HepG2 (cell line): ENCODE data around the gene SLC8A2. TPM values are rescaled to one million over a fixed set of nuclear protein-coding genes. Genes with fewer than 3 reads are reported as not detected.

Experiments
- ERF ChIP-seq: IDR thresholded peaks from 2 replicates; pipeline ENCODE4 v1.6.1; 2018; ENCODE audit warnings: missing biosample characterization, missing genetic modification reagents
- HHEX ChIP-seq: IDR thresholded peaks from 2 replicates; pipeline ENCODE4 v1.6.1; 2016; ENCODE audit warnings: control low read depth
- MBD4 ChIP-seq: IDR thresholded peaks from 2 replicates; pipeline ENCODE4 v1.6.1; 2012; ENCODE audit warnings: low read length, inconsistent platforms, borderline replicate concordance
- NFE2 ChIP-seq: sonication (generic); formaldehyde crosslinking; IDR thresholded peaks from 2 replicates; pipeline ENCODE4 v1.4.0; 2020; ENCODE audit warnings: missing genetic modification reagents
- PITX1 ChIP-seq: sonication (generic); formaldehyde crosslinking; IDR thresholded peaks from 2 replicates; pipeline ENCODE4 v1.5.1; 2020; ENCODE audit warnings: mild to moderate bottlenecking, missing genetic modification reagents
- PTBP1 ChIP-seq: fragments of 200-400 bp; formaldehyde crosslinking; IDR thresholded peaks from 2 replicates; pipeline ENCODE4 v1.6.1; 2018; ENCODE audit warnings: low read length, low read depth; ENCODE audit not compliant: poor library complexity, severe bottlenecking
- RAD21 ChIP-seq: fragments of 450-650 bp; formaldehyde crosslinking; IDR thresholded peaks from 2 replicates; pipeline ENCODE4 v1.5.0; 2020; ENCODE audit warnings: mild to moderate bottlenecking
- RARG ChIP-seq: sonication (generic); formaldehyde crosslinking; IDR thresholded peaks from 2 replicates; pipeline ENCODE4 v1.4.0; 2020; ENCODE audit warnings: low read depth, mild to moderate bottlenecking, missing genetic modification reagents
- TOE1 ChIP-seq: sonication (generic); formaldehyde crosslinking; IDR thresholded peaks from 2 replicates; pipeline ENCODE4 v1.4.0; 2020; ENCODE audit warnings: mild to moderate bottlenecking, missing genetic modification reagents
- WIZ ChIP-seq: sonication (generic); formaldehyde crosslinking; IDR thresholded peaks from 2 replicates; pipeline ENCODE4 v1.5.1; 2020; ENCODE audit warnings: mild to moderate bottlenecking, missing genetic modification reagents
- ZC3H4 ChIP-seq: sonication (generic); formaldehyde crosslinking; IDR thresholded peaks from 2 replicates; pipeline ENCODE4 v1.4.0; 2020; ENCODE audit warnings: missing genetic modification reagents, borderline replicate concordance
- ZKSCAN5 ChIP-seq: sonication (generic); formaldehyde crosslinking; IDR thresholded peaks from 2 replicates; pipeline ENCODE4 v1.5.1; 2020; ENCODE audit warnings: mild to moderate bottlenecking, missing genetic modification reagents
- ZKSCAN8 ChIP-seq: IDR thresholded peaks from 2 replicates; pipeline ENCODE4 v1.6.1; 2016; ENCODE audit warnings: borderline replicate concordance, missing genetic modification reagents, missing compliant biosample characterization
- ZNF34 ChIP-seq: sonication (generic); formaldehyde crosslinking; IDR thresholded peaks from 2 replicates; pipeline ENCODE4 v1.4.0; 2020; ENCODE audit warnings: mild to moderate bottlenecking, missing genetic modification reagents, borderline replicate concordance
- ZNF710 ChIP-seq: sonication (generic); formaldehyde crosslinking; IDR thresholded peaks from 2 replicates; pipeline ENCODE4 v1.5.0; 2020; ENCODE audit warnings: mild to moderate bottlenecking, missing genetic modification reagents, borderline replicate concordance
- ZNF83 ChIP-seq: sonication (generic); formaldehyde crosslinking; IDR thresholded peaks from 2 replicates; pipeline ENCODE4 v1.4.0; 2020; ENCODE audit warnings: missing genetic modification reagents, mild to moderate bottlenecking, borderline replicate concordance
- ZSCAN9 ChIP-seq: IDR thresholded peaks from 2 replicates; pipeline ENCODE4 v1.6.1; 2016; ENCODE audit warnings: borderline replicate concordance
- polyA plus RNA-seq, 8 experiments: library from polyadenylated mRNA; depleted of rRNA in 3 of 8; stranded (reverse) in 7 of 8; unstranded in 1 of 8; fragments of >200 nt; fragmentation: Illumina TruSeq in 4 of 8; extraction: Trizol in 4 of 8; gene quantifications; 2 replicates each; pipeline versions ENCODE4 v1.2.1 to v1.2.3, GENCODE V29; 2011 to 2016; ENCODE audit warnings: low read depth in 4 of 8, missing spikeins in 1 of 8, mixed read lengths in 1 of 8; ENCODE audit not compliant: insufficient read depth in 1 of 8
- total RNA-seq, 5 experiments: library from RNA; depleted of rRNA; stranded (reverse); fragments of >200 nt; fragmentation: Illumina TruSeq; extraction: Trizol; gene quantifications; 2 replicates each; pipeline ENCODE4 v1.2.3, GENCODE V29; 2016; ENCODE audit warnings: low read depth in 1 of 5
- TF ChIP-seq, protein P1 (sequence below): sonication (generic); formaldehyde crosslinking; IDR thresholded peaks from 2 replicates; pipeline ENCODE4 v1.9.0; 2021; ENCODE audit warnings: missing genetic modification reagents, borderline replicate concordance
- TF ChIP-seq, protein P2 (sequence below): sonication (generic); formaldehyde crosslinking; IDR thresholded peaks from 2 replicates; pipeline ENCODE4 v1.9.0; 2021; ENCODE audit warnings: mild to moderate bottlenecking, missing genetic modification reagents

The SLC8A2 gene
- total and polyA plus RNA-seq, 2 of the 13 experiments (the other 11 are each of a cell fraction or from before 2014, with no cell fraction given) = 0.02 TPM; not detected in 1

DNA sequence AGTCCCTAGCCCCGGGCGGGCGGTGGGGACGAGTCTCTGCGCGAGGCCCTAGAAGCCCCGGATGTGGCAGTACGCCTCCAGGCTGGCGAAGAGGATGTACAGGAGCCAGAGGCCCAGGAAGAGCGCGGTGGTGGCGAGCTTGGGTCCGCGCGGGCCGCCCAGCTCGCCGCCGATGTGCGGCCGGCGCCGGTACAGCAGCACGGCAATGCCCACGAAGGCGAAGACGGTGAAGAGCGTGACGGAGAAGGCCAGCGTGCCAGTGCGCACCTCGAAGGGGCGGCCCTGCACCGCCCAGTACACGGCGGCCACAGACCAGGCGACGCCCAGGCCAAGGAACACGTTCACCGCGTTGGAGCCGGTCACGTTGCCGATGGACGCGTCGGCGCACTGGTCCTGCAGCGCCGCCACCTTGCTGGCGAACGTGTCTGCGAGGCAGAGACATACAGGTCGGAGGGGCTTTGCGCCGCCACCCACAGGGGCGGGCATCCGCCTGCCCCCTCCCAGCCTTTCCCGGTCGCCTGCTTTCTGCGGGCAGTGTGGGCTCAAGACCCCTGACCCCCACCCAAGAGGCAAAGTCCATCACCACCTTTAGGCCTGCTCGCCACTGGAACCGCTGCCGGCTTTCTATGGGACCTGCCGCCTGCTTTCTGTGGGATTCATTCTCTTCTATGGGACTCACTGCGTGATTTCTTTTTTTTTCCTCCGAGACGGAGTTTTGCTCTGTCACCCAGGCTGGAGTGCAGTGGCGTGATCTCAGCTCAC, 41.5 kb downstream of the SLC8A2 start (continued):
- TF ChIP-seq ZNF710 (CRISPR knock-in tag) = no peak
- no peak for TF ChIP-seq MBD4
- no peak for TF ChIP-seq HHEX (CRISPR knock-in tag)
- TF ChIP-seq ZNF83 (CRISPR knock-in tag) = peak; percentile 86; the same call in 1 of the 2 replicates
- 0 out of 2 replicates have a peak, but pooled peaks have one; percentile 38 for TF ChIP-seq PITX1
- TF ChIP-seq, protein P1, sequence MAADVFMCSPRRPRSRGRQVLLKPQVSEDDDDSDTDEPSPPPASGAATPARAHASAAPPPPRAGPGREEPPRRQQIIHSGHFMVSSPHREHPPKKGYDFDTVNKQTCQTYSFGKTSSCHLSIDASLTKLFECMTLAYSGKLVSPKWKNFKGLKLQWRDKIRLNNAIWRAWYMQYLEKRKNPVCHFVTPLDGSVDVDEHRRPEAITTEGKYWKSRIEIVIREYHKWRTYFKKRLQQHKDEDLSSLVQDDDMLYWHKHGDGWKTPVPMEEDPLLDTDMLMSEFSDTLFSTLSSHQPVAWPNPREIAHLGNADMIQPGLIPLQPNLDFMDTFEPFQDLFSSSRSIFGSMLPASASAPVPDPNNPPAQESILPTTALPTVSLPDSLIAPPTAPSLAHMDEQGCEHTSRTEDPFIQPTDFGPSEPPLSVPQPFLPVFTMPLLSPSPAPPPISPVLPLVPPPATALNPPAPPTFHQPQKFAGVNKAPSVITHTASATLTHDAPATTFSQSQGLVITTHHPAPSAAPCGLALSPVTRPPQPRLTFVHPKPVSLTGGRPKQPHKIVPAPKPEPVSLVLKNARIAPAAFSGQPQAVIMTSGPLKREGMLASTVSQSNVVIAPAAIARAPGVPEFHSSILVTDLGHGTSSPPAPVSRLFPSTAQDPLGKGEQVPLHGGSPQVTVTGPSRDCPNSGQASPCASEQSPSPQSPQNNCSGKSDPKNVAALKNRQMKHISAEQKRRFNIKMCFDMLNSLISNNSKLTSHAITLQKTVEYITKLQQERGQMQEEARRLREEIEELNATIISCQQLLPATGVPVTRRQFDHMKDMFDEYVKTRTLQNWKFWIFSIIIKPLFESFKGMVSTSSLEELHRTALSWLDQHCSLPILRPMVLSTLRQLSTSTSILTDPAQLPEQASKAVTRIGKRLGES = no peak
- no peak for TF ChIP-seq ZSCAN9 (CRISPR knock-in tag)
- TF ChIP-seq ZC3H4 = no peak
- TF ChIP-seq NFE2 (CRISPR knock-in tag) = no peak
- TF ChIP-seq ERF (CRISPR knock-in tag) = peak; percentile 69; the same call in 1 of the 2 replicates
- no peak for TF ChIP-seq TOE1 (CRISPR knock-in tag)
- no peak for TF ChIP-seq ZKSCAN8 (CRISPR knock-in tag)
- no peak for TF ChIP-seq RAD21
- no peak for TF ChIP-seq ZKSCAN5
- no peak for TF ChIP-seq ZNF34 (CRISPR knock-in tag)
- no peak for TF ChIP-seq PTBP1
- TF ChIP-seq WIZ (CRISPR knock-in tag) = 0 out of 2 replicates have a peak, but pooled peaks have one; percentile 65
- no peak for TF ChIP-seq RARG (CRISPR knock-in tag)
- TF ChIP-seq, protein P2, sequence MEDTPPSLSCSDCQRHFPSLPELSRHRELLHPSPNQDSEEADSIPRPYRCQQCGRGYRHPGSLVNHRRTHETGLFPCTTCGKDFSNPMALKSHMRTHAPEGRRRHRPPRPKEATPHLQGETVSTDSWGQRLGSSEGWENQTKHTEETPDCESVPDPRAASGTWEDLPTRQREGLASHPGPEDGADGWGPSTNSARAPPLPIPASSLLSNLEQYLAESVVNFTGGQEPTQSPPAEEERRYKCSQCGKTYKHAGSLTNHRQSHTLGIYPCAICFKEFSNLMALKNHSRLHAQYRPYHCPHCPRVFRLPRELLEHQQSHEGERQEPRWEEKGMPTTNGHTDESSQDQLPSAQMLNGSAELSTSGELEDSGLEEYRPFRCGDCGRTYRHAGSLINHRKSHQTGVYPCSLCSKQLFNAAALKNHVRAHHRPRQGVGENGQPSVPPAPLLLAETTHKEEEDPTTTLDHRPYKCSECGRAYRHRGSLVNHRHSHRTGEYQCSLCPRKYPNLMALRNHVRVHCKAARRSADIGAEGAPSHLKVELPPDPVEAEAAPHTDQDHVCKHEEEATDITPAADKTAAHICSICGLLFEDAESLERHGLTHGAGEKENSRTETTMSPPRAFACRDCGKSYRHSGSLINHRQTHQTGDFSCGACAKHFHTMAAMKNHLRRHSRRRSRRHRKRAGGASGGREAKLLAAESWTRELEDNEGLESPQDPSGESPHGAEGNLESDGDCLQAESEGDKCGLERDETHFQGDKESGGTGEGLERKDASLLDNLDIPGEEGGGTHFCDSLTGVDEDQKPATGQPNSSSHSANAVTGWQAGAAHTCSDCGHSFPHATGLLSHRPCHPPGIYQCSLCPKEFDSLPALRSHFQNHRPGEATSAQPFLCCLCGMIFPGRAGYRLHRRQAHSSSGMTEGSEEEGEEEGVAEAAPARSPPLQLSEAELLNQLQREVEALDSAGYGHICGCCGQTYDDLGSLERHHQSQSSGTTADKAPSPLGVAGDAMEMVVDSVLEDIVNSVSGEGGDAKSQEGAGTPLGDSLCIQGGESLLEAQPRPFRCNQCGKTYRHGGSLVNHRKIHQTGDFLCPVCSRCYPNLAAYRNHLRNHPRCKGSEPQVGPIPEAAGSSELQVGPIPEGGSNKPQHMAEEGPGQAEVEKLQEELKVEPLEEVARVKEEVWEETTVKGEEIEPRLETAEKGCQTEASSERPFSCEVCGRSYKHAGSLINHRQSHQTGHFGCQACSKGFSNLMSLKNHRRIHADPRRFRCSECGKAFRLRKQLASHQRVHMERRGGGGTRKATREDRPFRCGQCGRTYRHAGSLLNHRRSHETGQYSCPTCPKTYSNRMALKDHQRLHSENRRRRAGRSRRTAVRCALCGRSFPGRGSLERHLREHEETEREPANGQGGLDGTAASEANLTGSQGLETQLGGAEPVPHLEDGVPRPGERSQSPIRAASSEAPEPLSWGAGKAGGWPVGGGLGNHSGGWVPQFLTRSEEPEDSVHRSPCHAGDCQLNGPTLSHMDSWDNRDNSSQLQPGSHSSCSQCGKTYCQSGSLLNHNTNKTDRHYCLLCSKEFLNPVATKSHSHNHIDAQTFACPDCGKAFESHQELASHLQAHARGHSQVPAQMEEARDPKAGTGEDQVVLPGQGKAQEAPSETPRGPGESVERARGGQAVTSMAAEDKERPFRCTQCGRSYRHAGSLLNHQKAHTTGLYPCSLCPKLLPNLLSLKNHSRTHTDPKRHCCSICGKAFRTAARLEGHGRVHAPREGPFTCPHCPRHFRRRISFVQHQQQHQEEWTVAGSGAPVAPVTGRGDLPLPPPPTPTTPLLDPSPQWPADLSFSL (CRISPR knock-in tag) = peak; percentile 35; the same call in 1 of the 2 replicates
